CD4-positive, alpha-beta T cell treated with Interleukin-2 at 100 ng/mL for 4 hours (primary cell): ENCODE data around the gene SYTL5.
"Not testable (repeated sequence)": the region's sequence is repeated elsewhere in the genome, so short reads cannot be mapped to it uniquely, and the experiment has no call there.

Experiments
- DNase-seq: peaks from one replicate; pipeline ENCODE4 v3.0.0-alpha.2; 2020; ENCODE audit warnings: low spot score

The SYTL5 gene

DNA sequence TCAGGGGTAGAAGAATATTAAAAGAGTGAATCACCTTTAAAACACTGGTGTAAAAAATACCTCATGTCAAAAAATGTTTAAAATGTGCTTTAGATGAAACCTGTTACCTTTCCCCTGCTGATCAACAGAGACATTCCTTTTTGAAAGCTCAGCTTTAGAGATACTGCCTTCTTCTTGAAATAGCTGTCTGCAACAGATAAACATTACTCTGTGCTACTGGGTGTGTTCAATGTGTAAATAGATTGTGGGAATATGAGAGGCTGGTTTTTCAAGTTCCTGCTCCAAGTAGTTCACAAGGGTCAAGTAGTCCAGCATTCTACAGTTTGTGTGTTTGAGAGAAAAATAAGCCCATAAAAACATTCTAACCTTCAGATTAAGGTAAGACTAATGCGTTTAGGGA, at the start of gene SYTL5:
Gene SYTL5, plus strand, starts transcription at position 263 of the 400 bp plus-strand sequence. CDS start 27,337 bp downstream, outside the sequence.
- no peak for DNase-seq

DNA sequence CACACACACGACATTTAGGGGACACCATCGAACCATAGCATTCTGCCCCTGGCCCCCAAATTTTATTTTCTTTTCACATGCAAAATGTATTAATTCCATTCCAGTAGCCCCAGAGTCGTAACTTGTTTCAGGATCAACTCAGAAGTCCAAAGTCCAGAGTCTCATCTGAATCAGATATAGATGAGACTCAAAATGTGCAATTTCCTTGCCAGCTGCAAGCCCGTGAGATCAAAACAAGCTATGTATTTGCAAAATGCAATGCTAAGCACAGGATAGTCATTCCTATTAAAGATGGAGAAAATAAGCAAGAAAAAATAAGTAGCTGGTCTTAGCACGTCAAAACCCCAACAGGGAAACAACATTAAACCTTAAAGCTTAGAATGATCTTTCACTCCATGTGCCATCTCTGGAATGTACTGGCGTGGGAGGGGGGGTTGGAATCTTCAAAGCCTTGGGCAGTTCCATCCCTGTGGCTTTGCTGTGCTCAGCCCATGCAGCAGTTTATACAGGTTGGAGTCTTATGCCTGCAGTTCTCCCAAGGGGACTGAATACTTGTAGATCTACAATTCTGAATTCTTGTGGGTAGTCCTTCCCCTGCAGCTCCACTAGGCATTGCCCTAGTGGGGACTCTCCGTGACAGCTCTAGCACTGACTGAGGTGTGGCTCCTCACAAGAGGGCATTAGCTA, 47.7 kb upstream of the SYTL5 start:
- DNase-seq = no peak

DNA sequence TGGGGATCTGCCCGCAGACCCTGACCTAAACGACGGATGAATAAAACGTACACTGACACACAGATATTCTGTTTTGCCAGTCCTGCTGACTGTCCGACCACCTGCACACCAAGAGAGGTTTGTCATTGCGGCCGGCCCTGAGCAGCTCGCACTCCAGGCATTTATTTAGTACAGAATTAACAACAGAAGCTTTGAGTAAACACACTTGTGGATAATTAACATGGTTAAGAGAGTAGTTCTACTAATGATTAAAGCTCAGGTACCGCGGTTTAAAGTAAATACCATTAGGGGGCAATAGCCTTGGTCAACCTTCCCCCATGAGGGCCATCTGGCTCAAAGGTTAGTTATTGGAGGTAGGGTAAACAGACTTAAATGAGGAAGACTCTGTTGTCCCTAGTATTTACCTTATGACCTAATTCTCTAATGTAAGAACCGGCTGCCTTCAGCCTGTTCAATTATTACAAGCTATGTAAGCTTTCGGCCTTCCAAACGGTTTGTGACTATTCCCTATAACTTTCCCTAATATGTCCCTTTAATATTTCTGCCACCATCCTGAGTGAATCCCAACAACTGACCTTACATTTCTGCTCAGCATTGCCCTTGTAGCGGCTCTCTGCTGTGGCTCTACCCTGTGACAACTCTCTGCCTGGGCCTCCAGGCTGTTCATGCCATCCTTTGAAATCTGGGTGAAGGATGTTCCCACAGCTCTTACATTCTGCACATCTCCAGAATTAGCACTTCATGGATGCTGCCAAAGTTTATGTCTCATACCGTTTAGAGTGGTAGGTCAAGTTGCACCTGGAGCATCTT, 46.9 kb upstream of the SYTL5 start:
- no peak for DNase-seq

DNA sequence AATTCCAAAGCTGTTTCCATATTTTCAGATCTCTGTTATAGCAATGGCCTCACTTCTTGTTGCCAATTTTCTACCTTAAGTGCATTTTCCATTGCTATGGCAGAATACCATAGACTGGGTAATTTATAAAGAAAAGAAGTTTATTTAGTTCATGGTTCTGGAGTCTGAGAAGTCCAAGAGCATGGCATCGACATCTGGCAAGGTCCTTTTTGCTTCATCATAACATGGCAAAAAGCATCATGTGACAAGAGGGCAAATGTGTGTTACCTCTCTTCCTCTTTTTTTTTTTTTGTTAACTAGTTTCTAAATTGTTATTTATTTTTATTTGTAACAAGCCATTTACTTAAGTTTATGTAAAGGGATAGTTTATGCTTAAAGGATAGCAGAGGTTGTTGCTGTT, 45.2 kb upstream of the SYTL5 start:
- no peak for DNase-seq

DNA sequence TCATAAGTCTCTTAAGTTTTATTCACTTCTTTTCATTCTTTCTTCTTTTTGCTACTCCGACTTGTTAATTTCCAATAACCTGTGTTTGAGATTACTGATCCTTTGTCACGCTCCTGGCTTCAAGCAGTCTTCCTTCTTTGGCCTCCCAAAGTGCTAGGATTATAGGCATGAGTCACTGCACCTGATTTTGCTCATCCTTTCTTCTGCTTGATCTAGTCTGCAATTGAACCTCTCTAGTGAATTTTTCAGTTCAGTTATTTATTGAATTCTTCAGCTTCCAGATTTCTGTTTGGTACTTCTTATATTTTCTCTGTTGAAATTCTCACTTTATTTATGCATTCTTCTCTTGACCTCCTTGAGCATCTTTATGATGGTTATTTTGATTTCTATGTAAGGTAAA, 38.6 kb upstream of the SYTL5 start:
- no peak for DNase-seq

DNA sequence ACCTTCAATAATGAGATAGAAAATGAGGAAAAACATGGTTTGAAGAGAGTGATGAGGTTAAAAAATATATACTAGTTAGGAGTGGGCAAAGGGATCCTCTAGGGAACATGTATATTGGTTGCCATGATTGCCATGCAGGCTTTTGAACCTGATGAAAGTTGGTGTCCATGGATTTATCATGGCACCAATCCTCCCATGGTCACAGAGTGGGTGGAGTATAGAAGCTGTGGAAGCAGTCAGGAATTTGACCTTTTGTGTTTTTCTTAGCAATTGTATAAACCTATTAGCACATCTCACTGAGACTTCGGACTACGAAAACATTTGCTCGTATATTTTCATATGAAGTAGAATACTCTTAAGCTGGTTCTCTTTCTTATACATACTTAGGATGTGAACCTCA, 30.9 kb upstream of the SYTL5 start:
- no peak for DNase-seq

DNA sequence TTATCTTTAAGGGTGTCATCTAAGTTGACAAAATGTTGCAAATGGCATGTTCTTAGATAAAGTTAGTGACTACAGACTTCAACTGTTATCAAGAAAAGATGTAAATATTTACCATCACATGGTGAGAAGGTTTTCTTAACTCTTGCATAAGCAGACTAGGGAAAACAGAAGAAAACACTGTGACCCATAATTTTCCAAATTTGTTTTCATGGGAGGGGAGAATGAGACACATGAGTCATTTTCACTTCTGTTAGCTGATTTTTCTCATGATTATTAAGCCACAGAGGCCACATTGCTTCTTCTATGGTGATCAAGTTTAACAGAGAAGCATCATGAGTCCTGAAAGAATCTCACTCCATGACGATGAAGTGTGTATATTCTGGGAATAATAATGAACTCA, 30.2 kb upstream of the SYTL5 start:
- DNase-seq = no peak

DNA sequence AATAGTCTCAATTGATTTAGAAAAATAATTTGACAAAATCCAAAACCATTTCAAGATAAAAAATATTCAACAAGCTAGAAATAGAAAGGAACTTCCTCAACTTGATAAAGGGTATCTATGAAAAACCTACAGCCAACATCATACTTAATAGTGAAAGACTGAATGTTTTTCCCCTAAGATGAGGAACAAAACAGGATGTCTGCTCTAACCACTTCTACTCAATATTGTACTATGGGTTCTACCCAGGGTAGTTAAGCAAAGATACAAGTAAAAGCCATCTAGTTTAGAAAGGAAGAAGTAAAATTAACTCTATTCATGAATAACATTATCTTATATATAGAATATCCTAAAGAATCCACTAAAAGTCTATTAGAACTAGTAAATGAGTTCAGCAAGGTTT, 21.5 kb upstream of the SYTL5 start:
- DNase-seq = no peak

DNA sequence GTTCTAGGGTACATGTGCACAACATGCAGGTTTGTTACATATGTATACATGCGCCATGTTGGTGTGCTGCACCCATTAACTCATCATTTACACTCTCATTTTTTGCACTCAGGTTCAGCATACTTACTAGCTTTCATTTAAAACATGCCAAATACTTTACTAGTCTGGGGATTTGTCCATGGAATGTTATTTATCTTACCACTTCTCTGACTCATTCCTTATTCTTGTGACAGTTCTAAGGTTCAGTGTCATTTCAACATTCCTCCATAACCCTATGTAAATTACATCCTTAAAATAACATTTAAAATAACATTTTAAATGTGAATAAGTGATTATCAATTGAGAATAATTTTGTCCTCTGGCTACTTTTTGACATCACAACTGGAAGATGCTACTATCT, 19.5 kb upstream of the SYTL5 start:
- DNase-seq = no peak

DNA sequence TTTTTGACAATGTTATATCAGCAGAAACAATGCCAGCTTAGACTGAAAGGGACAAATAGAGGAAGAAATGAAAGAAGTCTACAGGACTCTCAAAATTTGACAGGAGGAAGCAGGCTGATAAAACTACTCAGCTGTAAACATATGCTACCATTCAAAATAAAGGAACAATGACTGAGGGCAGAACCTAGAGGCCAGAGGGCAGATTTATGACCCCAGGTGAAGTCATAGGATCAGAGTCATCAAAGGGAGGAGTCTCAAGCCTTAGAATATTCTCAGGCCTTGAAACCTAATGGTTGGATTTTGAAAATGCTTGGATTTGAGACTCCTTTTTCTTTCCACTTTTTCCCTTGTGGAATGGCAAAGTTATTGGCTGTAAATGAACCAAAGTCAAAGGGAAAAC, 17.0 kb upstream of the SYTL5 start:
- no peak for DNase-seq

DNA sequence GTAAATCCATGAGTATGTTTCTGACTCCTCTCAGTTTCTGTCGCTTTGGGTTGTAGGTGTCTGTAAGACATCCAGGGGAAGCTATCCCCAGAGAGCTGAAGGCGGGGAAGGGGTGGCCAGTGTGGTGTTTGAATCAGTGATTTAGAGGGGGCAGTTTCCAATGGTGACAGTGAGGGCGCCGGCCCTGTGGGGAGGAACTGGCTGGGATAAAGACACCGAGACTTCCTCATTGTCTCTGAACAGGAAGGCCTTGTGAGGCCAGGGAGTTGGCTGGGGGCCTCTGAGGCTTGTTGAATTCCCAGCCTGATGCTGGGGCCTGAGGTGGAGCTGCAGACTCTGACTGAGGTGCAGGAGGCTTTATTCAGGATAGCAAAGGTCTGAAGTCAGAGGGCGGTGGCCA, 15.1 kb upstream of the SYTL5 start:
- not testable (repeated sequence) for DNase-seq

DNA sequence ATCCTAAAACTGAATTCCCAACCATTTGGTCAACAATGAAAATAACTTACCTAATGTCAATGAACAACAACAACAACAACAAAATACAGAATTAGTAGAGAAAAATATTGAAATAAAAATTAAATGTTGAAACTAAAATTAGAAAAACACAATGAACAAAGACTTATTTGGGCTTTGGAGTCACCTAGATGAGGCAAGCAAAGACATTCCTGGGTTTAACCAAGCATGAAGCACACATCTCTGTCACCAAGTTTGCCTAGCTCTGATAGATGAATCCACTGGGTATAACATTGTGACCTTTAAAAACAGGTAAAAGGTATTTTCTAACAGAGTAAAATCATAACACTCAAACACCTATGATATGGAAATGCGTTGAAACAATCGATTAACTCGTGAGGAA, 13.2 kb upstream of the SYTL5 start:
- DNase-seq = no peak

DNA sequence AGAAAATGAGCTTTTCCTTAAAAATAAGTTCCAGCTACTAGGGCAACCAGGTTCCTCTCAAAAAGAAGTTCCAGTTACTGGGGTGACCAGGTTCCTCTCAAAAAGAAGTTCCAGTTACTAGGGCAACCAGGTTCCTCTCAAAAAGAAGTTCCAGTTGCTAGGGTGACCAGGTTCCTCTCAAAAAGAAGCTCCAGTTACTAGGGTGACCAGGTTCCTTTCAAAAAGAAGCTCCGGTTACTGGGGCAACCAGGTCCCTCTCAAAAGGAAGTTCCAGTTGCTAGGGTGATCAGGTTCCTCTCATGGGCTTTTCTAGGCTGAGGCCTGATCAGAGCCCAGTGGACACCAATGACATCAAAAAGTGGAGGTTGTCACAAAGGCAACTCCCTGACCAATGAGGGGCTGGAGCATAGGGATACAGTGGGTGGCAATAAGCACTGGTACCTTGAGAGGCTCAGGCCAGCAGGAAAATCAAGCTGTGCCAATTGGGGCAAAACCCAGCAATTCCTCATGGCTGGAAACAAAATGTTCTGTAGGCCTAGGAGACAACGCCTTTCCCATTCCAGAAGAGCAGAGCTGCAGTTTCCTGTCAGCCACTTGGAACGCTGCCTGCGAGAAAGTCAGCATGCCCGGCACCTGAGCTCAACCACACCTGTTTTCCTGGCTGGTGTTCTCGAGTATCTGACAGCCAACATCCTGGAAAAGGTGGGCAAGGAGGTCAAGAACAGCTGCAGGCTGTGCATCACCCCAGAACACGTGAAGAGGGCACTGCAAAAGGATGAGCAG, 12.3 kb upstream of the SYTL5 start:
- DNase-seq = no peak

DNA sequence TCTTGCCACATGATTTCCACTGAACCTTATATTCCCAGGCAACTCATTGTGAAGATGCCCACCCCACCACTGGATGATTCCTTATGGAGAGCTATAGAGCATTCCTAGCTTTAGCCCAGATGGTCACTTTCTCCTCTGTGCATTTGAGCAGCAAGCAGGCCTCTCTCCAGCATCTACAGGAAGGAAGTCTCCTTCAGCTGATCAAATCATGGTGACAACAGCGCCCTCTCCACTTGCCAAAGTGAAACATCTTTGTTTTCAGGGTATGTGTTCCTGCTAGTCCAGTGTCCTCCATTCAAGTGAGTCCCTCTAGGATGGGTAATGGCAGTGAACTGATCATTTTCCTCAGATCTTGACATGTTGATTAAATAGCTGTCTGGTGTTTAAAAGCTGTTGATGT, 10.9 kb upstream of the SYTL5 start:
- DNase-seq = no peak

DNA sequence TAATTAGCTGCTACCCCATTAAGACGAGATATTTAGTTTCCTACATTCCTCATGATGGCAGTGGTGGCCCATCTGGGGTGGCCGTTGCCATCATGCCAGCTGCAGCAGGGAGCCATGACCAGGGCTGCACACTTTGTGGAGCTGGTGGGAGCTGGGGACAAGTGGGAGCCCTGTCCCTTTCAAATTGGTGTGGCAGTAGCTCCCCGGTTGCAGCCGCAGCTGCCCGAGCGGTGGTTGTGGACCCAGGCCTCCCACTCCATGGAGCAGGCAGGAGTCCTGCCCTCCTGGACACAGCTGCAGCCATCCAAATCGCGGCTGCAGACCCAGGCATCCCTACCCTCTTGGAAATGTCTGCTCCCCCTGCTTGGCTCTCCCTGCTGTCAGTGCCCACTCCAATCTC, 9.3 kb upstream of the SYTL5 start:
- no peak for DNase-seq

DNA sequence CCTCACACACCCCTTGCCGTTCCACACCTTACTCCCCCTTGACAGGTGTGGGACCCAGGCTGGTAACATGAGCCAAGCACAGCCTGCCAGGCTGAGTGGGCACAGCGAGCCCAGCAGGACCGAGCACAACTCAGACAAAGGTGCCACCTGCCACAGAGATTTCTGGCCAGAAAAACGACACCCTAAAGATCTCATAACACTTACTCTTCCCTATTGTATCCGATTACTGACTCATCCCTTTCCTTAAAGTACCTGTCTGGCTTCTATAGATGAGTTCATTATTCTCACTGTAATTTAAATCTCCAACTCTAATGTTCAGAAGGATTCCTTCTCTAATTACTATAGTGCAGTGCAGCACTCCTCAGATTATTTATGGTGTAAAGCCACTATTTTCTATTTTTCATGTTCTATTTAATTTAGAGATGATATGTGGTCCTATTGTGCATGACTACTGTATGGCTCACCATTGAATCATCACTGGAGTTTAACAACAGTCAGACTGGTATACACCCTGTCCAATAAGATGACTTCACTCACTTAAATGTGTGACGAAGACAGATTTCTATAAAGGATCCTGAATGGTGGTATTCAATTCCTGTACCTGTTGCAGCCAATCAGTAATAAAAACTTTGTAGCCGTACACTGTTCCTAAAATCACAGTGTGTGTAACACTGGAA, 7.6 kb upstream of the SYTL5 start:
- DNase-seq = no peak

DNA sequence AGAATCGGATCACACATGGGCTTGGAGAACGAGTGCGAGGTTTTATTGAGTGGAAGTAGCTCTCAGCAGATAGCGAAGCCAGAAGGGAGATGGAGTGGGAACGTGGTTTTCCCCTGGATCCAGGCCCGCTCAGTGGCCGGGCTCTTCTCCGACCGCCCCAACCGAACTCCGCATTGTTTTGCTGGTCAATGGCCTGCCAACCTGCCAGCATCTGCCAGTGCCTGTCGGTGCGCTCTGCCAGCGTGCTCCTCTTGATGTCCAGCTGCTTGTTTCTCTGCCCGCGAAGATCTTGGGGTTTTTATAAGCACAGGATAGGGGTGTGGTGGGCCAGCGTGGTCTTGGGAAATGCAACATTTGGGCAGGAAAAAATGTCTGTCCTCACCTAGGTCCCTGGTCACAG, 5.6 kb upstream of the SYTL5 start:
- no peak for DNase-seq

DNA sequence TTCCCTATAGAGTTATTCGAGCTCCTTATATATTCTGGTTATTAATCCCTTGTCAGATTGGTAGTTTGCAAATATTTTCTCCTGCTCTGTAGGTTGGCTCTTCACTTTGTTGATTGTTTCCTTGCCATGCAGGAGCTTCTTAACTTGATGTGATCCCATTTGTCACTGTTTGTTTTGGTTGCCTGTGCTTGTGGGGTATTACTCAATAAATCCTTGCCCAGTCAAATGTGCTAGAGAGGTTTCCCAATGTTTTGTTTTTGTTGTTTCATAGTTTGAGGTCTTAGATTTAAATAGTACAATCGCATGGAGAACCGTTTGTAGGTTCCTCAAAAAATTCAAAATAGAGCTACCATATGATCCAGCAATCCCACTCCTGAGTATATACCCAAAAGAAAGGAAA, 2.3 kb upstream of the SYTL5 start:
- no peak for DNase-seq

DNA sequence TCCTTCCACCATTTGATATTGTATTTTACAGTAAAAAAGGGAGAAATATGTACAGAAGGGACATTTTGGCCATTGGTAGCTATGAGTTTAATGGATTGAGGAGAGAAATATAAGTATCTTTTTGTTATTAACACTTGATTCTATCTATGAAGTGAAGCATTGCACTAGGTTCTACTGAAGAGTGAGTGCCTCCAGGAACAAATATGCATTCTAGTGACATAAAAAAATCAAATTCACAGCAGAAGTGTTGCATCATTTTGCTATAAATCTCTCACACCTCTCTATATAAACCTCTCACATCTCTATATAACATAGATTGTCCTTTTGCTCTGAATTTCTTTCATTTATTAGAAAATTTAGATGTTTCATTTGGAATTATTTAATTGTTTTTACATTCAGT, 425 bp downstream of the SYTL5 start:
- no peak for DNase-seq

DNA sequence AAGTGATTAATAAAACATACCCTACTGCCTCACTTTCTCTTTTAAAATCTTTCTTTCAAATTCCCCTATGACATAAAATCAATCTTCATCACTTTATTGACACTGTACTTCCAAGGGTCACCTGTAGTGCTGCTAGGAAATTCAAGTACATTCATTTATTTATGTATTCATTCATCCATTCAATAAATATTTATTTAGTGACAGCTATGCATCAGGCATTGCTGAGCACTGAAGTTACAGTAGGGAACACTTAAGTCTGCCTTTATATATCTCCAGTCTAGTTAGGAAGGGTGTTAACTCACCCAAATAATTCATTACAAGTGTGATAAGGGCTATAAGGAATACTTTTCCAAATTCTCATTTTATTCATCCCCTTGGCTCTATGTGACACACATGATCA, 2.3 kb downstream of the SYTL5 start:
- no peak for DNase-seq

DNA sequence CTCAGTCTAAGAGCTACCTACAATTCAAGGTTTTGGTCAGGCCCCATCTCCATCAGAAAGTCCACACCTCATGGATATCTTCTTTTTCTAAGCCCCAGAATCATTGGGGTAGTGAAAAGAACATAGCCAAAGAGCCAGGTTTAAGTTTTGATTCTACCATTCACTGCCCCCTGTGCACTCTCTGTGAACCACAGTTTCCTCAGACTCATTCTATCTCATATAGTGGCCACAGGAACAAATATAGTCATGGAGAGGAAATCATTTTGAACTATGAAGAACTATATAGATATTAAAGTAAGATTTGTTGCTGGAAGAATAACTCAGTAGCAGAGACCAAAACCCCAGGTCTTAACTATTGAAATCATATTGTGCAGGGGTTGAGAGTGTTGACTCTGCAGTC, 3.3 kb downstream of the SYTL5 start:
- DNase-seq = no peak

DNA sequence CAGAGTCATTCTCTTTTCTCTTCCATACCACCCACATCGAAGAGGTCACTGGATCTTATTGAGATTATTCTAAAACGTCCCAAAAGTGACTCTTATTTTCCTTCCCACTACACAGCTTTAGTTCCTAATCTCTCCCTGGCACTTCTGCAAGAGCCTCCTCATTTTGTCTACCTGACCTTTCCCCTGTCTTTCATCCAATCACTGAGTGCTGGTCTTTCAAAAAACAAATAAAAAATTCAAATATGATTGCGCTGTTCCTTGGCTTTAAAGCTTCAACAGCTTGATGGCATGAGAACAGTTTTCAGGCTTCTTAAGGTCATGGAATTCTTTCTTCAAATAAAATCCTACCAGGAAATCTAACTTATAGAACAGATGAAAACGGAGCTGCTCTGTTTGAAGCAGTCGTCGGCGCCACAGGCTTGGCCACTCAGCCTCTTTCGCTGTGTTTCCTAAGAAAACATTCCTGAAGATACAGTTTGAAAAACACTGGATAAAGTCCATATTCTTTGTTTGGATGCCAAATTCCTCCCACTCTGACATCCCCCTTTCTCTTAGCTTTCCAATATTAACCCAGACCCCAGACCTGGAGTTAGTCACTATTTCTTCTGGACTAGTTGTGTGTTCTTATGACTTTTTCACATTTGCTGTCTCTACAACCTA, 12.5 kb downstream of the SYTL5 start:
- DNase-seq = no peak
